Peyer's patch (tissue), 4 donors: ENCODE results near the gene COLEC12.

Experiments
- POLR2A ChIP-seq, 2 donors: fragments of 450-650 bp; IDR thresholded peaks; one replicate each; pipeline ENCODE4 v1.5.1; 2017; ENCODE audit warnings: antibody characterized with exemption in 2 of 2, mild to moderate bottlenecking in 2 of 2, moderate library complexity in 2 of 2
- TF ChIP-seq, protein P1 (sequence below), 6 experiments: fragments of 450-650 bp in 4 of 6; fragments of 200-600 bp in 2 of 6; sonication (generic) in 1 of 6; IDR thresholded peaks; one replicate each; pipeline ENCODE4 v1.5.1; 2017 to 2019; ENCODE audit warnings: antibody characterized with exemption in 6 of 6, mild to moderate bottlenecking in 3 of 6, moderate library complexity in 1 of 6

DNA sequence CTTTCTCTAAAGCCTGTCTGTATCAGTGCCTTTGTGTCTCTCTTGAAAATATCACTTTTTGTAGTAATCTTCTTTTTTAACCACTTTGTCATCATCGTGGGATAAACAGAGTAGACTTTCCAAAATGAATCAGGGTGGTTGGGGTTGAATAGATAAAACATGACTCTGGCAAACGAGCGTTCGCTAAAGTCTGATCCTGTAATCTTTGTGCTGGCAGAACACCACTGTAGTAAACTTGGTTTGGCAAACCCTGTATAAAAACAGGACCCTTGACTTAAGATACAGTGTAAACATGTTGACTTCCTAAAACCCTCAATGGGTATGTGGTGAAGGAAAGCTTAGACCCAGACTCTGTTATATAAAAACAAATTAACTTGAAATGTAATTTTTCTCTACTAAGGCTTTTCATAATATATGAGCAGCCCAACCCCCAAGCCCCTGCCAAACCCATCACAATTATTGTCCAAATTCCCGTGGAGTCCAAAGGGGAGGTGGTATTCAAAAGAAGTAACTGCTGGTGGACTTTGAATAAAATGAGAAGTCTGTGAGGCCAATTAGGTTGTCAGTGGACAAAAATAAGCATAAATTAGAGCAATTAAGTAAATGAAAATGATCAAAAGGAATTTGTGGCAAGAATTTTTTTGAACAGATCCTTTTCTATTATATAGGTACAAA is 52.2 kb downstream of the COLEC12 start:
- no peak for TF ChIP-seq POLR2A (IDR thresholded peaks at IDR 0.05)
- TF ChIP-seq, protein P1, sequence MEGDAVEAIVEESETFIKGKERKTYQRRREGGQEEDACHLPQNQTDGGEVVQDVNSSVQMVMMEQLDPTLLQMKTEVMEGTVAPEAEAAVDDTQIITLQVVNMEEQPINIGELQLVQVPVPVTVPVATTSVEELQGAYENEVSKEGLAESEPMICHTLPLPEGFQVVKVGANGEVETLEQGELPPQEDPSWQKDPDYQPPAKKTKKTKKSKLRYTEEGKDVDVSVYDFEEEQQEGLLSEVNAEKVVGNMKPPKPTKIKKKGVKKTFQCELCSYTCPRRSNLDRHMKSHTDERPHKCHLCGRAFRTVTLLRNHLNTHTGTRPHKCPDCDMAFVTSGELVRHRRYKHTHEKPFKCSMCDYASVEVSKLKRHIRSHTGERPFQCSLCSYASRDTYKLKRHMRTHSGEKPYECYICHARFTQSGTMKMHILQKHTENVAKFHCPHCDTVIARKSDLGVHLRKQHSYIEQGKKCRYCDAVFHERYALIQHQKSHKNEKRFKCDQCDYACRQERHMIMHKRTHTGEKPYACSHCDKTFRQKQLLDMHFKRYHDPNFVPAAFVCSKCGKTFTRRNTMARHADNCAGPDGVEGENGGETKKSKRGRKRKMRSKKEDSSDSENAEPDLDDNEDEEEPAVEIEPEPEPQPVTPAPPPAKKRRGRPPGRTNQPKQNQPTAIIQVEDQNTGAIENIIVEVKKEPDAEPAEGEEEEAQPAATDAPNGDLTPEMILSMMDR (IDR thresholded peaks at IDR 0.05) = no peak
